Activated naive CD8-positive, alpha-beta T cell treated with anti-CD3 and anti-CD28 coated beads, Interleukin-2, amount 50 U/mL, for 24 hours (primary cell): ENCODE results near the gene CLSTN3.

Experiments used
- ATAC-seq: fragments of 150-1000 bp; cut with Tn5 transposase; one replicate; pipeline ENCODE4 v1.10.0; 2021
- DNase-seq: peaks from one replicate; pipeline ENCODE4 v3.0.0; 2021
- H3K27ac Mint-ChIP-seq: one replicate; pipeline ENCODE4 v1.8.0; 2021; ENCODE audit warnings: mild to moderate bottlenecking, mixed read lengths
- H3K27me3 Mint-ChIP-seq: one replicate; pipeline ENCODE4 v1.8.0; 2021; ENCODE audit warnings: mixed read lengths
- H3K36me3 Mint-ChIP-seq: one replicate; pipeline ENCODE4 v1.8.0; 2021; ENCODE audit warnings: low read depth, mixed read lengths
- H3K4me1 Mint-ChIP-seq: one replicate; pipeline ENCODE4 v1.8.0; 2021; ENCODE audit warnings: mixed read lengths
- H3K4me3 Mint-ChIP-seq: one replicate; pipeline ENCODE4 v1.8.0; 2021; ENCODE audit warnings: mild to moderate bottlenecking, moderate library complexity, mixed read lengths
- H3K9me3 Mint-ChIP-seq: one replicate; pipeline ENCODE4 v1.8.0; 2021; ENCODE audit warnings: mixed read lengths

The CLSTN3 gene

GRCh38 chr12:7193674-7194073, 63.5 kb downstream of the CLSTN3 start:
- peaks cover 30% of the 10 kb centered on the region for H3K4me1 Mint-ChIP-seq
- ATAC-seq = no peak
- H3K27ac Mint-ChIP-seq = no peak overlapping the region
- H3K36me3 Mint-ChIP-seq = peaks cover 26% of the 10 kb centered on the region
- H3K9me3 Mint-ChIP-seq = no peaks in the 10 kb centered on the region
- DNase-seq = no peak
- no peak overlapping the region for H3K4me3 Mint-ChIP-seq
- H3K27me3 Mint-ChIP-seq = no peaks in the 10 kb centered on the region

GRCh38 chr12:7197841-7198240, 67.7 kb downstream of the CLSTN3 start:
- Mint-ChIP-seq H3K4me3 (no peak overlapping the region), H3K36me3 (peaks cover 35% of the 10 kb centered on the region), H3K27me3 (no peaks in the 10 kb centered on the region), H3K9me3 (no peaks in the 10 kb centered on the region), H3K27ac (no peak overlapping the region), H3K4me1 (peaks cover 7% of the 10 kb centered on the region)
- ATAC-seq (no peak), DNase-seq (no peak)

GRCh38 chr12:7203109-7203508, 72.9 kb downstream of the CLSTN3 start:
- DNase-seq (no peak), ATAC-seq (no peak)
- Mint-ChIP-seq H3K27me3 (no peaks in the 10 kb centered on the region), H3K4me3 (no peak overlapping the region), H3K4me1 (no peaks in the 10 kb centered on the region), H3K9me3 (no peaks in the 10 kb centered on the region), H3K36me3 (peaks cover 51% of the 10 kb centered on the region), H3K27ac (no peak overlapping the region)

GRCh38 chr12:7205091-7205490, 74.9 kb downstream of the CLSTN3 start:
- Mint-ChIP-seq H3K4me1 (no peaks in the 10 kb centered on the region), H3K27me3 (no peaks in the 10 kb centered on the region), H3K27ac (no peak overlapping the region), H3K4me3 (no peak overlapping the region), H3K36me3 (peaks cover 67% of the 10 kb centered on the region), H3K9me3 (no peaks in the 10 kb centered on the region)
- ATAC-seq (no peak), DNase-seq (no peak)

GRCh38 chr12:7206691-7207090, 76.5 kb downstream of the CLSTN3 start:
- no peaks in the 10 kb centered on the region for H3K9me3 Mint-ChIP-seq
- H3K27me3 Mint-ChIP-seq = no peaks in the 10 kb centered on the region
- no peak overlapping the region for H3K4me3 Mint-ChIP-seq
- H3K36me3 Mint-ChIP-seq = peaks cover 76% of the 10 kb centered on the region
- no peaks in the 10 kb centered on the region for H3K4me1 Mint-ChIP-seq
- no peak for ATAC-seq
- H3K27ac Mint-ChIP-seq = no peak overlapping the region
- DNase-seq = no peak

- Mint-ChIP-seq H3K4me1 (no peaks in the 10 kb centered on the region), H3K9me3 (peaks cover 5% of the 10 kb centered on the region), H3K4me3 (no peak overlapping the region), H3K27ac (no peak overlapping the region), H3K27me3 (no peaks in the 10 kb centered on the region), H3K36me3 (peaks cover 76% of the 10 kb centered on the region)
- ATAC-seq = no peak
- DNase-seq = no peak
Observed at GRCh38 chr12:7207866-7208625, 77.9 kb downstream of the CLSTN3 start.
